OCI-LY3 (cell line): ENCODE results near the gene EPN3.

Source experiments
- H2AFZ ChIP-seq: fragments of 200-600, 300-600 bp; shearing (Covaris generic); 2 replicates; pipeline ENCODE4 v1.6.0; 2014; ENCODE audit warnings: antibody characterized with exemption, low read depth, low read length
- H3K27ac ChIP-seq: fragments of 200-600, 300-600 bp; sonication (generic); 2 replicates; pipeline ENCODE4 v1.5.1; 2014; ENCODE audit warnings: mild to moderate bottlenecking, low read length, moderate library complexity, mixed read lengths
- H3K27me3 ChIP-seq: fragments of 200-600, 300-600 bp; sonication (generic); 2 replicates; pipeline ENCODE4 v1.6.1; 2014; ENCODE audit warnings: low read depth, low read length, mixed read lengths
- H3K36me3 ChIP-seq: fragments of 200-600, 300-600 bp; sonication (generic); replicated peaks from 2 replicates; pipeline ENCODE3; 2014; ENCODE audit warnings: low read depth, low read length, mixed read lengths
- H3K4me1 ChIP-seq: fragments of 300-600, 200-600 bp; sonication (generic); 2 replicates; pipeline ENCODE4 v1.6.1; 2014; ENCODE audit warnings: low read length, mixed read lengths
- H3K4me2 ChIP-seq: fragments of 200-600, 300-600 bp; sonication (generic); 2 replicates; pipeline ENCODE4 v1.6.1; 2014; ENCODE audit warnings: low read length, mixed read lengths
- H3K4me3 ChIP-seq: fragments of 300-600, 200-600 bp; sonication (generic); 2 replicates; pipeline ENCODE4 v1.5.1; 2014; ENCODE audit warnings: antibody characterized with exemption, mild to moderate bottlenecking, low read length, moderate library complexity
- H3K79me2 ChIP-seq: fragments of 300-600, 200-600 bp; shearing (Covaris generic); 2 replicates; pipeline ENCODE4 v1.6.1; 2014; ENCODE audit warnings: mild to moderate bottlenecking, low read length, mixed read lengths
- H3K9ac ChIP-seq: fragments of 300-600, 200-600 bp; shearing (Covaris generic); 2 replicates; pipeline ENCODE4 v1.6.0; 2014; ENCODE audit warnings: mild to moderate bottlenecking, low read length, moderate library complexity
- H3K9me3 ChIP-seq: fragments of 200-600, 300-600 bp; shearing (Covaris generic); 2 replicates; pipeline ENCODE4 v1.6.1; 2014; ENCODE audit warnings: low read length, mixed read lengths; ENCODE audit not compliant: insufficient read depth
- H4K20me1 ChIP-seq: fragments of 200-600, 300-600 bp; sonication (generic); 2 replicates; pipeline ENCODE4 v1.6.1; 2016; ENCODE audit warnings: low read length, mixed read lengths; ENCODE audit not compliant: insufficient read depth
- CTCF ChIP-seq: fragments of 200-600, 300-600 bp; sonication (generic); IDR thresholded peaks from 2 replicates; pipeline ENCODE4 v1.5.1; 2014; ENCODE audit warnings: antibody characterized with exemption, low read length, low read depth
- EZH2phosphoT487 ChIP-seq: fragments of 200-600 bp; shearing (Covaris generic); IDR thresholded peaks from 2 replicates; pipeline ENCODE4 v1.6.1; 2018; ENCODE audit warnings: antibody characterized with exemption, mixed run types, low read depth

Gene EPN3

GRCh38 chr17:50579399-50579798, 46.9 kb downstream of the EPN3 start:
- H3K36me3 ChIP-seq = no peaks in the 10 kb centered on the region
- no peak overlapping the region for H3K4me3 ChIP-seq
- H3K79me2 ChIP-seq = no peaks in the 10 kb centered on the region
- H3K4me2 ChIP-seq = no peak overlapping the region
- H3K4me1 ChIP-seq = no peaks in the 10 kb centered on the region
- H3K27ac ChIP-seq = no peak overlapping the region
- H3K27me3 ChIP-seq = peaks cover 51% of the 10 kb centered on the region
- TF ChIP-seq CTCF = no peak
- TF ChIP-seq EZH2phosphoT487 = no peak
- H3K9ac ChIP-seq = no peak overlapping the region
- H3K9me3 ChIP-seq = no peaks in the 10 kb centered on the region
- H4K20me1 ChIP-seq = no peaks in the 10 kb centered on the region
- H2AFZ ChIP-seq = no peak overlapping the region

- TF ChIP-seq CTCF = no peak
- no peak for TF ChIP-seq EZH2phosphoT487
- H3K9me3 ChIP-seq = no peaks in the 10 kb centered on the region
- no peak overlapping the region for H3K27ac ChIP-seq
- no peak overlapping the region for H2AFZ ChIP-seq
- H3K27me3 ChIP-seq = peaks cover 57% of the 10 kb centered on the region
- H3K4me2 ChIP-seq = no peak overlapping the region
- H3K9ac ChIP-seq = no peak overlapping the region
- H3K79me2 ChIP-seq = no peaks in the 10 kb centered on the region
- H3K4me1 ChIP-seq = no peaks in the 10 kb centered on the region
- H3K4me3 ChIP-seq = no peak overlapping the region
- H4K20me1 ChIP-seq = no peaks in the 10 kb centered on the region
- H3K36me3 ChIP-seq = no peaks in the 10 kb centered on the region
Observed at GRCh38 chr17:50580646-50581045, 48.1 kb downstream of the EPN3 start.

GRCh38 chr17:50581316-50581715, 48.8 kb downstream of the EPN3 start:
- no peak overlapping the region for H3K9ac ChIP-seq
- H3K4me3 ChIP-seq = no peak overlapping the region
- H3K79me2 ChIP-seq = no peaks in the 10 kb centered on the region
- H3K27ac ChIP-seq = no peak overlapping the region
- no peaks in the 10 kb centered on the region for H4K20me1 ChIP-seq
- no peaks in the 10 kb centered on the region for H3K36me3 ChIP-seq
- H3K4me1 ChIP-seq = no peaks in the 10 kb centered on the region
- no peak overlapping the region for H2AFZ ChIP-seq
- TF ChIP-seq EZH2phosphoT487 (no peak), CTCF (no peak)
- H3K27me3 ChIP-seq = peaks cover 64% of the 10 kb centered on the region
- no peaks in the 10 kb centered on the region for H3K9me3 ChIP-seq
- no peak overlapping the region for H3K4me2 ChIP-seq

GRCh38 chr17:50582741-50583140, 50.2 kb downstream of the EPN3 start:
- no peak for TF ChIP-seq EZH2phosphoT487
- TF ChIP-seq CTCF = no peak
- no peak overlapping the region for H2AFZ ChIP-seq
- peaks cover 73% of the 10 kb centered on the region for H3K27me3 ChIP-seq

More at GRCh38 chr17:50582741-50583140, 50.2 kb downstream of the EPN3 start:
- no peak overlapping the region for H3K9ac ChIP-seq
- H3K27ac ChIP-seq = no peak overlapping the region
- H3K36me3 ChIP-seq = no peaks in the 10 kb centered on the region
- H3K79me2 ChIP-seq = no peaks in the 10 kb centered on the region
- H4K20me1 ChIP-seq = no peaks in the 10 kb centered on the region
- H3K4me1 ChIP-seq = no peaks in the 10 kb centered on the region
- H3K9me3 ChIP-seq = no peaks in the 10 kb centered on the region
- H3K4me3 ChIP-seq = no peak overlapping the region
- no peak overlapping the region for H3K4me2 ChIP-seq
